A549 (cell line): ENCODE results near the gene PRIMPOL.

Experiments
- CTCF ChIP-seq: fragments of >200 bp; sonication (Bioruptor Twin); formaldehyde crosslinking; IDR thresholded peaks from 3 replicates; pipeline ENCODE4 v1.5.1; 2016
- NR3C1 ChIP-seq: fragments of >200 bp; sonication (Bioruptor Twin); formaldehyde crosslinking; IDR thresholded peaks from 3 replicates; pipeline ENCODE4 v1.6.1; 2017
- POLR2A ChIP-seq: IDR thresholded peaks from 2 replicates; pipeline ENCODE4 v1.6.1; 2012; ENCODE audit warnings: mild to moderate bottlenecking, low read length
- REST ChIP-seq: fragments of 200-600 bp; sonication (generic); IDR thresholded peaks from 2 replicates; pipeline ENCODE4 v1.6.1; 2016; ENCODE audit warnings: antibody characterized with exemption, mild to moderate bottlenecking, moderate library complexity

- no peak for TF ChIP-seq REST
- no peak for TF ChIP-seq NR3C1
- no peak for TF ChIP-seq CTCF
- TF ChIP-seq POLR2A = no peak
Observed at GRCh38 chr4:184688447-184688846, 38.9 kb downstream of the PRIMPOL start.
